ENCODE results near the gene HS1BP3.

HS1BP3 gene

DNA sequence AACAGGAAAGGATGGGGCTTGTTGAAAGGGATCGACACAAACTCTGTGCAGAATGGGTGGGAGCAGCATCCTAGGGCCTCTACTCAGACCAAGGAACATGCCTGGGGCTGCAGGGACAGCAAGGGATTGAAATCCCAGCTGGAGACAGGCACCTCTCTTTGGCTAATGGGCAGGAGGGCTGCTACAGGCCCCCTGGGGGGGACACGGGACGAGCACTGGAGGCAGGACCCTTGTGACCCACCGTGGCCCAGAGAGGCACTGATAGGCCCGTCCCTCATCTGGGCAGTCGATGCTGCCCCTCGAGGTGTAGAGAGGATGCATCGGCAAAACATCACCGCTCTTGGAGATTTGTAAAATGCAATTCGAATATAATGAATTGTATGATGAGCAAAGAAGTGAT is 5.1 kb downstream of the HS1BP3 start:
- DNase-seq (ENCODE audit: low read depth): no peak

DNA sequence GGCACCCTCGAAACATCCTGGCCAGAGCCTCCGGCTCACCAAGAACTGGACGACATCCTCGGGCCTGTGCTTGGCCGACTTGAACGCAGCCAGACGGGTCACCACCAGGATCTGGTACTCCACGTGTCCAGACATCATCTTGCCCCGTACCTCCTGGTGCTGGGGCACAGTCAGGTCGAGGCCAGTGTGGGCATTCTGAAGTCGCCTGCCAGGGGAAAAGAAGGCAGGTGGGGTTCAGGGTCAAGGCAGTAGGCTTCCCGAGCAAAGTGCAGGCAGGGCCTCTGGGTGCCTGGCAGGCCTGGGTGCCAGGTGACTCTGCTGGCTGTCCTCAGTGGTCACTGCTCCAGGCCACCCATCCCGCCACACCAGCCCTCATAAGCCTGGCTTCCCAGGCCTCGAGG is 5.6 kb downstream of the HS1BP3 start:
- no peak for DNase-seq (ENCODE audit: low read depth)

DNA sequence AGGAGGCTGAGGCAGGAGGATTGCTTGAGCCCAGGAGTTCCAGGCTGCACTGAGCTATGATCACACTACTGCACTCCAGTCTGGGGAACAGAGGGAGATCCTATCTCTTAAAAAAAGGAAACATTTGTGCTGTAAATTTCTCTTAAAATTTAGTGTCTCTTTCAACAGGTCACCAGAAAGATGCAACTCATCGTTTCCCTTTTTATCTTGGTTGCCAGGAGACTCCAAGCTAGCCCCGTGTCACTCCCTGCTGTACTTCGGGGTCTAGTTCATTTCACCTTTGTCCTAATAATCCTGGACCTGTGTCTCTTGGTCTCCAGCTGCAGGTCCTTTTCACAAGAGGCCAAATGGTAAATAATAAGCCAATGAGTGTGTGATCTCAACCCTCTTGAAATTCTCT is 7.1 kb downstream of the HS1BP3 start:
- no peak for DNase-seq (ENCODE audit: low read depth)

DNA sequence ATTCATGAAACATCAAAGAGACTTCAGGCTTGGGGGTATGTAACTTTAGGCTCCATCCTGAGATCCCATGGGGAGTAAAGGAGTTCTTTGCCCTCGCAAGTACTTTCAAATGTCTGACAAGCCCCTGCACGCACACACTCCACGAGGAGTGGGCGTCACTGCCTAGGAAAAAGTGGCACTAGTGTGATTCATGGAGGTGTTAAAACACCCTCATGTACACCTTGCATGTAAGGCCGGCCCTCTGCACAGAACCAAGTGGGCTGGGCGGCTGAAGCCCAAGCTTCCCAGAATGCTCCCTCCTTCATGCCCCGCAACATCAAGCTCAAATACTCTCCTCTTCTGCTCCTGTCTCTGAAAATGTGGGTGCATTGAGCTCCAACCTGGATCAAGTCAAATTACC is 7.8 kb downstream of the HS1BP3 start:
- no peak for DNase-seq (ENCODE audit: low read depth)

DNA sequence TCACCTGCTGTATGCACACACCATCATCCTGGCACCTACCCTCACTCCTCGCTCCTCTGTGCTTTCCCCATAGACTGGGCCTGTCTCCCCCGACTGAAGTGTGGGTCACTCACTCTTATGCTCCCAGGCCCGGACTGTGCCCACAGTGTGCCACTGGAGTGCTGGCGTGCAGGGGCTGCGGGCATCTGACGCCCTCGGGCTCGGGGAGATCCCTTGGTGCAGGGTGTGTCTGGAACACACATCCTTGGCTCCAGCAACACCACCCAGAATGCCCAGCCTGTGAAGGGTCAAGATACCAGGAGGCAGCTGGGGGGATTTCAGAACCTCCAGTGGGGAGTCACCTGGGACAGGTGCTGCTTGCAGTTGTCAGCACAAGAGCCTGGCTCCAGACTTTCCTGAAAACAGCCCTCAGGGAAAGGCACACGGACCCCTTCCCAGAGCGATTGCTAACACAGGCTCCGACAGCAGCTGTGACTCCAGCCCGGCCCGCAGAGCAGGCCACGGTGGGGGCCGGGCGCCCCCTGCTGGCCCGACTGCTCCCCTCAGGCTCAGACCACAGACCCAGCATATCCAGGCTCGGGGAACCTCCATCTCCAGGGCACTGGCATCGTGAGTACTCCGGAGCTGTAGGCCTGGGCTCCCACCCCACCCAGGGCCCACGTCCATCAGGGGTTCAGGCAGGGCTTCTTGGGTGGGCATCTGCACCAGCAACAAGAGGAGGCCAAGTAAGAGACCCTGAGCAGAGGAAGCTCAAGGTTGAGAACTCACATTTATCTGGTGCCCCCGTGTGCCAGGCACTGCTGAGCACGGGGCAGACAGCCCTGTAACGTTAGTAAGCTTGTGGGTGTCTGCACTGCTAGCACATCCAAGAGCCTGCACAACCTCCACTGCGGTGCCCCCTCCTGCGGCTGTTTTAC is 8.6 kb downstream of the HS1BP3 start:
- peak; percentile 58 for DNase-seq (ENCODE audit: low read depth)

DNA sequence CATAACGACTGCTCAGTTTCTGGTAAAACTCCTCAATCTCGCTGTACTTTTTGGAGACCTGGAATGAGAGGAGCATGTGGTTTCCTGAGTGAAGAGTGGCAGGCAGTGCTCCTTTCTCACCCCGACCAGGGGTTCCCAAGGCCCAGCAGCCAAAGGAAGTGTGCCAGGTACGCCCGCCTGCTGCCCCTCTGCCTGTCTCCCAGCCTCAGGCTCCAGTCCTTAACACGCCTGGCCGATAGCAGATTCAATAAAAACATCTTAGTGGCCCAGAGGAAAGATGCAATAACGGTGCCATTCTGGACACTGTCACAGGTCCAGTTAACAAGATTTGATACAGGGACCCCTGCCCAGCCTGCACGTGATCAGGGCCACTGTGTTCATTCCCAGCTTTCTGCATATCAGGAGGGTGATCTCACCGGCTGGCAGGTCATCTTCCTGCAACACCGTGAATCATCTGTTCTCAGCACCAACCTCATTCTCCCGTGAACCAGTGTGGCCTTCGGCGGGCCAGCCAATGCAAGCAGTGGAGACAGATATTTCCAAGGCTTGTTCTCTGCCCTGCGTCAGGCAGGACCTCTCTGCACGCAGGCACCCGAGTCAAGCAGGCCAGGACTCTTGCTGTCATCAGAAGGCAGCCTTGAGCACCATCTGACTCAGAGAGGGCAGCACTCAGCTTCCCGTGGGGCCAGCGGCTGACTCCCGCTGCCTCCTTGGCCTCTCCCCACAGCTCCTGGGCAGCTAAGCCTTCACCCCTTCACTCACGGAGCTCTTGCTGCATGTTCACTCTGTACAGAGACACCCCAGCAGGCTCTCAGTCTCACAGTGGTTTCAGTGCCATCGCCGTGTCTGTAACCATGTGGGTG is 9.5 kb downstream of the HS1BP3 start:
- DNase-seq (ENCODE audit: low read depth): no peak

DNA sequence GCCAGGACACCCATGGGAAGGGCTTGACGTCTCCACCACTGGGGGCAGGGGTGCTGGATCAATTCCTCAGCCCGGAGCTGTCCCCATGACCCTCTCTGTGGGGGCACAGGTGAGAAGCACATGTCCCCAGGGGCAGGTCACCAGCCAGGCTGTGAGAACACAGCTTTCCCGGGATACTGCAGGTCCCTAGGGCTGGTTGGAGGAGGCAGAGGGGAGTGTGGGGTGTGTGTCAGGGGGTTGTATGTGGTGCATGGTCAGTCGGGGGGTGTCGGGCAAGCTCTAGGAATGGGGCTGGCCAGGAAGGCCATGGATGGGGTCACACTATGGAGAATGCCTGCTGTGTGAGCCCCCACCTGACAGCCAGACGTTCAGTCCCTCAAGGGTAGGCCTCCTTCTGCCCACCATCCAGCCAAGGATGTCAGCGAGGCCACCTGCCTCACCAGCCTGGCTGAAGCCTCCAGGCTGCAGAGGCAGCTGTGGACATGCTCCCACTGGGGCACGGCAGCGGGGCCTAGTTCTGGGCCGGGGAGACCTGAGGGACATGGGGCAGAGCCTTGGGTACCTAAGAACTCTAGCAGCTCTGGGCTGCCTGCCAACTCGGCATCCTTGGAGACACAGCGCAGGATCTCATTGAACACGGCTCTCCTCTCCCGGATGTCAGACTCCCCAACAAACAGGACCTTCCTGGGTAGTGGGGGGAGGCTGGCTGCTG is 10.3 kb downstream of the HS1BP3 start:
- no peak for DNase-seq (ENCODE audit: low read depth)

DNA sequence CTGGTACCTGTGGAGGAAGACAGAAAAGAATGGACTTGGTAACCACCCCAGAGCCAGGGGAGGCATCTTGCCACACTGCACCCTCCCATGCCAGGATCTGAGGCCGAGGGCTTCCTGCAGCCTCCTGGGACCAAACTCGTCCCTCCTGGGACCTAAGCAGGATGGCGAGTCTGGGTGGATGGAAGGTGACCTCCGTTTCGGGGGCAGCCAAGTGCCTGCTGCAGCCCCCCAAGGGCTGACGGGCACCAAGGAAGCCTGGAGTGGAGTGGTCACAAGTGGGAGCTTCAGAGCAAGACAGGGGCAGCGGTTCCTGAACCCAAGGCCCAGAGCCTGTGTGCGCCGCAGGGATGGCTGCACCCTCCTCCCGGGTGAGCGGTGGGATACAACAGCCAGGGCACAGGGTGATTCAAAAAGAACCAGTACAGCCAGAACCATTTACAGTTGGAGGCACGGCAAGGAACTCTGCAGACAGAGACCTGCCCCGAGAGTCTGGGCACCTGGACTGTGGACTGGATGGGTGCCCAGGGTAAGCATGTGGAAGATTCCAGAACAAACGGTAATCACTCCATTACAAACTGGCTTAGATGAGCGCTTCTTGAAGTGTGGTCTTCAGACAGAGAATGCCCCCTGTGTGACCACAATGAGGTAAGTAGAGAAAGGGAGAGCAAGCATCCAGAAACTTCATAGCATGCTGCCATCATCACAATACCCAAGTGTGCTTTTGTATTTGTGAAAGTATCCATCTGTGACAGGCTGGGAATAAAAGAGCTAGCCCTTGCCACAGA is 12.1 kb downstream of the HS1BP3 start:
- DNase-seq (ENCODE audit: low read depth): no peak

DNA sequence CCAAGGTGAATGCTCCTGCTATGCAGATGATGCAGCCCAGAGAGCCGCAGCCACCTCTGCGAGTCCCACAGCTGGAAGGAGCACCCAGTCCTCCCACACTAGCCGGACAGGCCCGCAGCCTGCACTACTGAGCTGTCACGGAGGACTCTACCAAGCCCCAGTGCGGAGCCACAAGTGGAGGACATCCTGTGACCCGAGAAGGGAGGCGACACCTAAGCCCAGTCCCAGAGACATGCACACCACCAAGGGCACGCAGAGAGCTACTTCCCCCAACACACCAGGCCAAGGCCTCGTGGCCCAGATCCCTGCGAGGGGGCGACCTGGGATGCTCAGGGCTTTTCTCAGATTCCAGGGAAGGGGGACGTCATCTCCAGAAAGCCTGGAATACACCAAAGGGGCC is 12.9 kb downstream of the HS1BP3 start:
- DNase-seq (ENCODE audit: low read depth): no peak

DNA sequence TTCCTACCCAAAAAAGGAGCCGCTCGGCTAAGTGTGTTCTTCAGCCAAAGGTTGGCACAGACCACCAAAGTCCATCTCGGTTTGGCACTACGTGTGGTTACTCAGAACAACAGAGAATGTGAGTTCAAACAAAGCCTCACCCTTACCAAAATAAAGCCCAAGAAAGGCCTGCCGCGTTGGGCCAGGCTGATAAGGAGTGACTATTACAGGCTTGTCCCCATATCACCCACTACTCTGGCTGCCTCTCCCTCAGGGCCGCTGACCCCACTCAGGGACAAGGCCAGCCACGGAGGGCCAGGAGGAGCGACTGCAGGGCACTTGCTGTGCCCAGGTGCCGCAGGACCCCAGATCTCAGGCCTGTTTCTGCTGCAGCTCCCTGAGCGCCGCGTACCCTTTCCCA is 13.8 kb downstream of the HS1BP3 start:
- no peak for DNase-seq (ENCODE audit: low read depth)

DNA sequence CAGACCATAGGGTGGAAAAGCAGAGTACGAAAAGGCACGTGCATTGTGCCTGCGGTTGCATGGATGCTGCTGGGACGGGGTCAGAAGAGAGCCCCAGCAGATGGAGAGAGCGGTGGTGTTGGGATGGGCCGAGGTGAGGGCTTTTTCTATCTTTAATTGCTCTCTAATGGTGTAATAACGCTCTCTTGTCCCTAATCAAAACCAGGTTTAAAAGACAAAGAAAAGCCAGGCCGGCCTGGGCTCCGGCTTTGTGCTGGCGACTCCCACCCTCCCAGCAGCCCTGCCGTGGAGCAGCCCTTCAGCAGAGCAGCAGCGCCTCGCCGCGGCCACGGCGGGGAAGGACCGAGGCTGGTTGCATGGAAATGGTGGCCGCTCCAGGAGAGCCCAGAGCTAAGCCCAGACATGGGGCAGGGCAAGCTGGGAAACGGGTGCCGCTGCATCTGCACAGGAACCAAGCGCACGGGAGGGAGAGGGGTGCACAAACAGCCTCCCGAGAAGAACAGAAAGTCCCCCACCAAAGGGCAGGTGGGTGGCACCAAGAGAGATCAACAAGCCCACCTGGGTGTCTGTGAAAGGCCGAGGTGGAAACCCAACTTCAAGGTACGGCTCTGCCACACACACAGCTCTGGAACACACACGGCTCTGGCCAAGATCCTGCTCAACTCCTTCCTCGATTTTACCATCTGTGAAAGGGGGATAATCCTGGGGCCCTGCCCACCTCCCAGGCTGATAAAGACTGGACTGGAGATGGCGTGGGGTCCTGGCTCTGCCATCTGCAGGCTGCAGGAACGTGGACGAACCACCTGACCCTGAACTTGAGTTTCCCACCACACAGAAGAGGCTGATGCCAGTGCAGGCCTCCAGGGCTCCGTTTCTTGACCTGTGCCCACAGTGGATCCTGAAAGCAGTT is 15.0 kb downstream of the HS1BP3 start:
- peak; percentile 38 for DNase-seq (ENCODE audit: low read depth)

DNA sequence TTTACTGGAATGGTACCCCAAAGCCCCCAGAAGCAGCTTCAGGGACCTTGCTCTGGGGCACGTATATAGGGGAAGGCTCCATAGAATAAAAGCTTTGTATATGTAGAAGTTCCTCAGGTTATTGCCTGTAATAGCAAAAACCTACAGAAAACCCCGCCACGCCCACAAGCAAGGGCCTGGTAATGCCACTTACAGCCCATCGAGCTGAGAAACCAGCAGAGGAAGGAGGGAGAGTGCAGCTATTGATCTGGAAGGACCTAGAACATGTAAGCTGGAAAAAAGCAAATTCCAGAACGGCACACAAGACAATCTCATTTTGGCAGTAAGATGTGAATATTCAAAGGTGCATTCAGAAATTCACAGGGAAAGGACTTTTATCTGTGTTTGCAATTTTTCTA is 15.8 kb downstream of the HS1BP3 start:
- no peak for DNase-seq (ENCODE audit: low read depth)

DNA sequence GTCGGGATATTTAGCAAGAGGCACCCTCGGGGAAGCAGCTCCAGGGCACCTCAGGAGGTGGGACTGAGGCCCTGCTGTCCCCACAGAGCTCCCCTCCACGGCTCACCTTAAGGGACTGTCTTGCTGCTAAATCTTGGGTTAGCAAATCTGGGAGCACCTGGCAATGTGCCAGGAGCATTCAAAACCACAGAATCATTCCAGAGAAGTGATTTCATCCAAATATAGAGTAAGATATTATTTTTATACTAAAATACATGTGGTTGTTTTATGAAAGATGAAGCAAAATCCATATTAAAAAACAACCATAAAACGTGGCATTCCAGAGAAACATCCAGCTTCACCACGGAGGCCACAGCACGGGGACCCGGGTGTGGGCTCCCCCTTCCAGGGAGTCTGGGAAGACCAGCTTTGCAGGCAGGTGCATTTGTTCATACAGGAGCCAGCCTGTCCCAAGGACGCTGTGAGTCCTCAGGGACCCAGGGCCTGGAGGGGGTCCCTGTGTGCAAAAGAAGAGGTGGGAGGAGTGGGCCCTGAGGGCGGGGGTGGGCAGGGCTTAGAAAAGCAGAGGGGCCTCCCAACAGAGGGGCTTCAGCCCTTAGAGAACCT is 16.3 kb downstream of the HS1BP3 start:
- DNase-seq (ENCODE audit: low read depth): no peak

DNA sequence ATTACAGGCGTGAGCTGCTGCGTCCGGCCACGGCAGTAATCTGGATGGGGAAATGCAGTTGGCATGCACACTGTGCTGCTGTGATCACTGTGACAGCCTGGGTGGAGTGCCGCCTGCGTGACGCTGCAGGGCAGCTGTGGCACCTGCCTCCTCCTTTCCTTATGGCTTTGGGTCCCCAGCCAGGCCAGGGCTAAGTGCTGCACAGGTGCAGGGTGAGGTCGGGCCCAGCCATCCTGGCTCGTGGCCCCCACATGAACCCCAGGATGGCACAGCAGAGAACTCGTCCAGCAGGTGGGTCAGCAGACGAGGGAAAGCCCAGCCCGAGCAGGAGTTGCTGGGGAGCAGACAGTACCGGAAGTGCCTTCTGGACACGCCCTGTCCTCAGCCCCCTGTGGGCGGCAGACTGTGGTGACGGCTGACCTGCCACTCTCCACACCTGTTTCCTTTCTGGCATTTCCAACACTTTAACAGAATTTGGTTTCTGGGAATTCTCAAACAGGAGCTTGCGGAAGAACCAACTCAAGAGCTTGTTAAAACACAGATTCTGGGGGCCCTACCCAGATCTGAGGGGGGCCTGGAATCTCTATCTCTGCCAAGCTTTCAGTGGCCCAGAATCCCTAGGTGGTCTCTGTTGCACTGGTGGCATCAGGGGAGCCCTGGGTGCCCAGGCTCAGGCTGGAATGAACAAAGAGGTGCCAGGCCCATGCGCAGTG is 16.9 kb downstream of the HS1BP3 start:
- no peak for DNase-seq (ENCODE audit: low read depth)

DNA sequence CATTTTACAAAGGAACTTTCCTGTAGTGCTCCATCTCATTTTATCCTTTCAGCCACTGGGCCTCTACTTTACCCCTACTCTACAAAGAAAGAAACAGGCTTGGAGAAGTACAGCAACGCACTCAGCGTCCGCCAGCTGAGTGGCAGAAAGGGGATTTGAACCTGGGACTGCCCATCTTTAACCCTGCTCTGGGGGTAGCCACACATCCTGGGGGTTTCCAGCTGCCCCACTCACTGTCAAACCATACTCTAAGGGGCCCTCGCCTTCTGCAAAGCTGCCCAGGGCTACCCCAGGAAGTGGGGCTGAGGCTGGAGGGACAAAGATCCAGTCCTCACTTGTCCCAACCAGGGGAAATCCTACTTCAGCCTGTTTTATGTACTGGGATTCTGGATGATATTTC is 17.9 kb downstream of the HS1BP3 start:
- DNase-seq (ENCODE audit: low read depth): no peak

DNA sequence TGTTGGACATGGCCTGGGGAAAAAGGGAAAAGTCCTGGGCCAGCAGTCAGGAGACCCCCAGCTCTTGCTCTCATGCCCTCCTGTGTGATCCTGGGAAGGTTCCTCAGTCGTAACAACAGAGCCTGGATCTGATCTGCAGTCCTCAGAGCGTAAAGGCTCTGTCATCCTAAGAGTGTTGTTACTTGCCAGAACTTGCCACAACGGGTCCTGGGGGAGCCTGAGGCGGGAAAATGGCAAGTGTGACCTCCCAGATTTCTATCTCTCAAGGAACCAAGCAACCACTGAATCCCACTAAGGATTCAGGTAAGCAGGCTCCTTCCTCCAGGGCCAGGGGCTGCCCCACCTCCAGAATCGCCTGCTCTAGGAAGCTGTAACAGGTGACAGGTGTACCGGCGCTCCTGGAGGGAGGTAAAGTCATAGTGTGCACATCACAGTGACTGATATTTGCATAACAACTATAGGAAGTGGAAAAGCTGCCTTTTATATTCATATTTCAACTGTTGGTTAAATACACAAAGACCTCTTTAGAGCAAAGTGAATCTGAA is 18.4 kb downstream of the HS1BP3 start:
- no peak for DNase-seq (ENCODE audit: low read depth)

DNA sequence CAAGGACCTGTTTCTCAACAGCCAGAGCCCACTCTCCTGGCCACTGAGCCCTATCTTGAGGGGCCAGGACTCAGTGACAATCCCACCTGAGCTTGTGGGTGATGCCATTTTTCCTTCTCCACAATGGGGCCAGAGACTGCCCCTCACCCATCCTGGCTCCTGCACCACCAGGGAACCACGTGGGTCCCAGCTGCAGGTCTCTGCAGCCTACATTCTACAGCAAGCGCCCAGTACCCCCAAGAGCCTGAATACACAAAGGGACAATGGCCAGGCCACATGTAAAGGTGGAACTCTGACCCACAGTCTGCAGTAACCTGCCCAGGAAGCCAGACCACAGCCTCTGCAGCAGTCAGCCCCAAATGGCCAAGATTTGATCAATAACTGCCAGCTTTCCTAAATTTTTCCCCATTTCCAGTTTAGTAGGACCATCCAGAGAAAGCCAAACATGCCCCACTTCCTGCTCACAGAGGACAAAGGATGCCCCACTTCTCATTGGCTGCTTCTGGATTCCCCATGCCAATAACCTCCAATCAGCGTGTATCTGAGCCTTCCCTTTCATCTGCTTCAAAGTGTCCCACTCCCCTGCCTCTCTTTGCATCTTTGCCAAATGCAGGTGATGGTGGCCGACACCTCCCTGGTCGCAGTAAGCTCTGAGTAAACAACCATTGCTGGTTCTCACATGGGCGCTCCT is 19.1 kb downstream of the HS1BP3 start:
- DNase-seq (ENCODE audit: low read depth): no peak

DNA sequence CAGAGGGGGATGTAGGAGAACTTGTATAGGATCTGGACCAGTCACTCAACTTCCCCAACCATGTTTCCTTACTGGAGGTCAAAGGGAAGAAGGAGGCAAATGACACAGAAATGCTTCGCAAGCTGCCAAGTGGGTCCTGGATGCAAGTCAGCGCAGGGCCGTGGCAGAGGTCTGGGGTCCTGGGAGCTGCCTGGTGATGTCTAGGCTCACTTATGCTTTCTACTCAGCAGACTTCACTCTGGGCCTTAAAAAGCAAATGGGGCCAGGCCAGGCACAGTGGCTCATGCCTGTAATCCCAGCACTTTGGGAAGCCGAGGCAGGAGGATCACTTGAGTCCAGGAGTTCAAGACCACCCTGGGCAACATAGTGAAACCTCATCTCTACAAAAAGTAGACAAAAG is 19.9 kb downstream of the HS1BP3 start:
- no peak for DNase-seq (ENCODE audit: low read depth)

All from stimulated activated CD8-positive, alpha-beta memory T cell treated with anti-CD3 and anti-CD28 coated beads, Interleukin-4, amount 100 ng/mL, for 24 hours (primary cell).